GM06990 (cell line): Measurements from ENCODE around the gene TMEM72.
A peak's percentile ranks its signal among the peaks of the same experiment; 100 is the strongest.
"Not testable (repeated sequence)": the region's sequence is repeated elsewhere in the genome, so short reads cannot be mapped to it uniquely, and the experiment has no call there.

ENCODE experiments used
- DNase-seq: peaks from one replicate; pipeline ENCODE4 v3.0.0-alpha.2; 2011; ENCODE audit not compliant: insufficient read length; ENCODE audit errors: extremely low read depth
- H3K27me3 ChIP-seq: replicated peaks from 2 replicates; pipeline ENCODE4 v1.6.0; 2011; ENCODE audit warnings: low read length; ENCODE audit not compliant: control insufficient read depth, insufficient read depth
- H3K36me3 ChIP-seq: 2 replicates; pipeline ENCODE4 v1.5.1; 2011; ENCODE audit warnings: low read length; ENCODE audit not compliant: control insufficient read depth, insufficient read depth
- H3K4me3 ChIP-seq: replicated peaks from 2 replicates; pipeline ENCODE4 v1.5.1; 2011; ENCODE audit warnings: low read depth, mild to moderate bottlenecking, control low read depth, low read length
- TF ChIP-seq, protein P1 (sequence below): IDR thresholded peaks from 2 replicates; pipeline ENCODE4 v1.5.1; 2011; ENCODE audit warnings: low read length, control low read depth, mild to moderate bottlenecking, inconsistent platforms; ENCODE audit not compliant: insufficient read depth, poor library complexity, severe bottlenecking

Gene TMEM72

DNA sequence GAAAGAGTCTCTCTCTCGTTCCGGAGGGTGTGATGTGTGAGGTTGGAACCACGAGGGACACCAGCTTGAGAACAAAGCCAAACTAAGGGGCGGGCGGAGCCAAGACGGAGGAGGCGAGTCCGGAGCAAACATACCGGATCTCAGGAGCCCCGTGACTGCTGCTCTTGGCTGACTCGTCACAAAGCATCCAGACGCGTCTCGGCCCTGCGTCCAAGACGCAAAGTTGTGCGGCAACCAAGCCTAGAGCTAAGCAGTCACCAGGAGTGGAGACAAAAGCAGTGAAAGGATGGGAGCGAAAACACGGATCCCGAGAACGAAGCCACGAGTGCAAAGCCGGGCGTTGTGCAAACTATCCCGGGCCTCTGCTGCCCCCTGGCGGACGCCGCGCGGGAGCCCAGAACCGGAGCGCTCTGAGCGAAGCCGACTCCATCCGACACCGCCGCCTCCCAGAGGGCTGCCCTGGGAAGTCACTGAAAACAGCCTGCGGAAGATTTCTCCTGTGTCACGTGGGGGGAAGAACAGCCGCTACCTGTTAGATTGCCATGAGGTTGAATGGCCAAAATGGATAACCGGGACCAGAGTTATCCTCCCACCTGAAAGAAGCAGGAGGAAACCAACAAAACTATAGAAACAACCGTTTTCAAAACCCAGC, 46.4 kb upstream of the TMEM72 start:
- TF ChIP-seq, protein P1, sequence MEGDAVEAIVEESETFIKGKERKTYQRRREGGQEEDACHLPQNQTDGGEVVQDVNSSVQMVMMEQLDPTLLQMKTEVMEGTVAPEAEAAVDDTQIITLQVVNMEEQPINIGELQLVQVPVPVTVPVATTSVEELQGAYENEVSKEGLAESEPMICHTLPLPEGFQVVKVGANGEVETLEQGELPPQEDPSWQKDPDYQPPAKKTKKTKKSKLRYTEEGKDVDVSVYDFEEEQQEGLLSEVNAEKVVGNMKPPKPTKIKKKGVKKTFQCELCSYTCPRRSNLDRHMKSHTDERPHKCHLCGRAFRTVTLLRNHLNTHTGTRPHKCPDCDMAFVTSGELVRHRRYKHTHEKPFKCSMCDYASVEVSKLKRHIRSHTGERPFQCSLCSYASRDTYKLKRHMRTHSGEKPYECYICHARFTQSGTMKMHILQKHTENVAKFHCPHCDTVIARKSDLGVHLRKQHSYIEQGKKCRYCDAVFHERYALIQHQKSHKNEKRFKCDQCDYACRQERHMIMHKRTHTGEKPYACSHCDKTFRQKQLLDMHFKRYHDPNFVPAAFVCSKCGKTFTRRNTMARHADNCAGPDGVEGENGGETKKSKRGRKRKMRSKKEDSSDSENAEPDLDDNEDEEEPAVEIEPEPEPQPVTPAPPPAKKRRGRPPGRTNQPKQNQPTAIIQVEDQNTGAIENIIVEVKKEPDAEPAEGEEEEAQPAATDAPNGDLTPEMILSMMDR = peak; percentile 96
- DNase-seq = peak; percentile 78
- no peaks in the 10 kb centered on the region; the same call in 1 of the 2 replicates for H3K27me3 ChIP-seq

GRCh38 chr10:44865289-44865671, 45.9 kb upstream of the TMEM72 start:
- TF ChIP-seq, protein P1 = no peak
- Histone ChIP-seq H3K36me3 (no peaks in the 10 kb centered on the region), H3K4me3 (no peak overlapping the region), H3K27me3 (no peaks in the 10 kb centered on the region; the same call in 1 of the 2 replicates)
- DNase-seq = no peak

More for the DNA sequence above, 46.4 kb upstream of the TMEM72 start:
- Histone ChIP-seq H3K36me3 (no peaks in the 10 kb centered on the region), H3K4me3 (peak overlapping the region; percentile 38)

DNA sequence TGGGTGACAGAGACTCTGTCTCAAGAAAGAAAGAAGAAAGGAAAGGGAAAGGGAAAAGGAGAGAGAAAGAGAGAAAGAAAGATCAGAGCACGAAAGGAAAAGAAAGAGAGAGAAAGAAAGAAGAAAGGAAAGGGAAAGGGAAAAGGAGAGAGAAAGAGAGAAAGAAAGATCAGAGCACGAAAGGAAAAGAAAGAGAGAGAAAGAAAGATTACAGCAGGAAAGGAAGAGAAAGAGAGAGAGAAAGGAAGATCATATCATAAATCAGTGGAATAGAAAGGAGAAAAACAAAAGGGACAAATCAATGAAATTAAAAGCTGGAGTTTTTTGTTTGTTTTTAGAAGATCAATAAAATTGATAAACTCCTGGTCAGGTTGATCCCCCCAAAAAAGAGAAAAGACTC, 44.8 kb upstream of the TMEM72 start:
- not testable (repeated sequence) for DNase-seq

GRCh38 chr10:44870031-44870430, 41.1 kb upstream of the TMEM72 start:
- H3K27me3 ChIP-seq = no peaks in the 10 kb centered on the region; the same call in none of the 2 replicates
- no peak for DNase-seq
- H3K36me3 ChIP-seq = no peaks in the 10 kb centered on the region
- TF ChIP-seq, protein P1 = no peak
- no peak overlapping the region for H3K4me3 ChIP-seq

More for the DNA sequence above, 44.8 kb upstream of the TMEM72 start:
- H3K4me3 ChIP-seq, H3K36me3 ChIP-seq, H3K27me3 ChIP-seq: not testable (repeated sequence)

DNA sequence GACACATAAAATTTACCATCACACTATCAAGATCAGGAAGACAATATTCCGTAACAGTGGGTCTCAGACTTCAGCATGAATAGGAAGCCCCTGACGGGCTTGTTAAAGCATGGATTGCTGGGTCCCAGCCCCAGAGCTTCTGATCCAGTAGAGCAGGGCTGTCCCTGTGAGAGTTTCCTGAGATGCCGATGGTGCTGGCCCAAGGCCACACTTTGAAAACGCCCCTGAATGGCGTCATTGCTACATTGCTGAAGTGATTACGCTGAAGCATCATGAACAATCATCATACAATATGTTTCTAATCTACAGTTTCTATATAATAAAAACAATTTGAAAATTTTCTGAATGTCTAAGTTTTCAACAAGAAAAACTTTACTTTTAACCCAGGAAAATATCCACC, 38.0 kb upstream of the TMEM72 start:
- H3K27me3 ChIP-seq = no peaks in the 10 kb centered on the region; the same call in none of the 2 replicates
- no peak for DNase-seq
- TF ChIP-seq, protein P1 = no peak
- no peaks in the 10 kb centered on the region for H3K36me3 ChIP-seq
- H3K4me3 ChIP-seq = no peak overlapping the region

DNA sequence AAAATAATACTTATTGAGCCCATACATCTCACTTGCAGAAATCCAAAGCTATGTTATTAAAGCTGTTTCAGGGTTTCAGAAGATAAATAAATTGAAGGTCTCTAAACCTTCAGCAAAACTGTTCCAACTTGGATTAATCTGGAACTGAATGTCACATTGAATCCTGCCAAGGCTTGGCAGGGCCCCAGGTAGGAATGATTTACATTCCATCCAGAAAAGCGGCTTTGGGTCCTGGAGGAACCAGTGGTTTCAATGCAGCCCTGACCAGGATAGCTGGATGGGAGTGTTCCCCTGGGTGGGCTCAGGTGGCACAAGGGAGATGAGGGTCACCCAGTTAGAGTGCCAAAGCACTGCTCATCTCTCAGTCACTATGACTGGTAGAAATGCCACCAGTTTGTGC, 37.0 kb upstream of the TMEM72 start:
- no peak overlapping the region for H3K4me3 ChIP-seq
- no peaks in the 10 kb centered on the region; the same call in none of the 2 replicates for H3K27me3 ChIP-seq
- TF ChIP-seq, protein P1 = no peak
- no peak for DNase-seq
- no peaks in the 10 kb centered on the region for H3K36me3 ChIP-seq
